ENCODE results near the gene B4GALNT1.
A peak's percentile ranks its signal among the peaks of the same experiment; 100 is the strongest.
"Not testable (repeated sequence)": the region's sequence is repeated elsewhere in the genome, so short reads cannot be mapped to it uniquely, and the experiment has no call there.

The B4GALNT1 gene

DNA sequence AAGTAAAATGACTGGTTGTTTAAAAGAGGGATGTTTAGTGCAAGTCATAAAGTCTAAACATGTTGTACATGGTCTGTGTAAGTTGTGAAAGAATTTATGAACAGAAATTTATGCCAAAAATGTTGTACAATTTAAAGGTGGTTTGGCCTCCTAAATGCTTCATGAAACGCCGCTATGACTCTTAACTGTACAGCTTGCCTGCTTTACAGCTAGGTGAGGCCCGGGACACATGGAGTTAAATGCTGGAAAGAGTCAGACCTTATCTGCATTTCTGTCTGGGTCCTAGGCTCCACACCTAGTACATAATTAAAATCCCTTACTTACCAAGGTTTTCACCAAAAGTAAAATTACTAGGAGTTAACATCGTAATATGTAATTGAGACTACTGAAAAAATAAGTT, 28.4 kb upstream of the B4GALNT1 start:
- TF ChIP-seq, protein P1, sequence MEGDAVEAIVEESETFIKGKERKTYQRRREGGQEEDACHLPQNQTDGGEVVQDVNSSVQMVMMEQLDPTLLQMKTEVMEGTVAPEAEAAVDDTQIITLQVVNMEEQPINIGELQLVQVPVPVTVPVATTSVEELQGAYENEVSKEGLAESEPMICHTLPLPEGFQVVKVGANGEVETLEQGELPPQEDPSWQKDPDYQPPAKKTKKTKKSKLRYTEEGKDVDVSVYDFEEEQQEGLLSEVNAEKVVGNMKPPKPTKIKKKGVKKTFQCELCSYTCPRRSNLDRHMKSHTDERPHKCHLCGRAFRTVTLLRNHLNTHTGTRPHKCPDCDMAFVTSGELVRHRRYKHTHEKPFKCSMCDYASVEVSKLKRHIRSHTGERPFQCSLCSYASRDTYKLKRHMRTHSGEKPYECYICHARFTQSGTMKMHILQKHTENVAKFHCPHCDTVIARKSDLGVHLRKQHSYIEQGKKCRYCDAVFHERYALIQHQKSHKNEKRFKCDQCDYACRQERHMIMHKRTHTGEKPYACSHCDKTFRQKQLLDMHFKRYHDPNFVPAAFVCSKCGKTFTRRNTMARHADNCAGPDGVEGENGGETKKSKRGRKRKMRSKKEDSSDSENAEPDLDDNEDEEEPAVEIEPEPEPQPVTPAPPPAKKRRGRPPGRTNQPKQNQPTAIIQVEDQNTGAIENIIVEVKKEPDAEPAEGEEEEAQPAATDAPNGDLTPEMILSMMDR (IDR thresholded peaks at IDR 0.05; ENCODE audit: insufficient read depth, low read depth, low read length, missing control alignments): no peak
- no peak for DNase-seq (ENCODE audit: low read depth)
- H3K4me3 ChIP-seq (ENCODE audit: low read depth, low read length): no peak overlapping the region

DNA sequence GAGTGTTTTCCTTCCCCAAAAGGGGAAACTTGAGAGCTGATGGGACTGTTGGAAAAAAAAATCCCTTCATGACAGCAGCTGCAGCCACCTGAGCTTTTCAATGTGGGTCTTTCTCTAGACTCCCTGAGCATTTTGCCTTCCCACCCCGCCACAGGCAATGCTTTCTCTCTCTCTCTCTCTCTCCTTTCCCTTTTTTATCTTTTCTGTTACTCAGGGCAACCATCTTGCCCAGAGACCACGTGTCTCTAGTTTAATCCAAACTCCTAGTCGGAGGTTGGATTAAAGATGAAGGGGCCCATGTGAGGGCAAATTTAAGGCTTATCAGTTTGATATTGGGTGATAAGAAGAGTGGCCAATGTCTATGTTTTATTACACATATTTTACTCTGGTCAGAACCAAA, 25.9 kb upstream of the B4GALNT1 start:
- no peak for DNase-seq (ENCODE audit: low read depth)
- H3K4me3 ChIP-seq (ENCODE audit: low read depth, low read length): no peak overlapping the region
- TF ChIP-seq, protein P1 (IDR thresholded peaks at IDR 0.05; ENCODE audit: insufficient read depth, low read depth, low read length, missing control alignments): no peak

DNA sequence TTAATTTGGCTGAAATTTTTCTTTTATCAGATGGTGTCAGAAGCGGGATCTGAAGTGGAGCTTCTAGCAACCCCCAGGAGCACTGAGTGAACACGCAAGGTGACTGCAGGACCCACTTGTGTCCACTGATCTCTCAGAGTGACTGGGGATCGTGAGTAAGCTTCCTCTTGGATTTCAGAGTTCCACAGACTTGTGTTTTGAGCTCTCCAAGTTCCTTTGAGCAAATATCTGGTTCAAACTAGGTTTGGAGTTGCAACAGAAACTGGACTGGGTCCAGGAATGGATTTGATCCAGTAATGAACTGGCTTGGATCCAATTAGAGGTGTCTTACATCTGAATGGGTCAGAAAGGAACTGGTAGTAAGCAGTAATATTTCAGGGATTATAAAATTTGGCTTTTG, 24.7 kb upstream of the B4GALNT1 start:
- TF ChIP-seq, protein P1 (IDR thresholded peaks at IDR 0.05; ENCODE audit: insufficient read depth, low read depth, low read length, missing control alignments): no peak
- DNase-seq (ENCODE audit: low read depth): no peak
- no peak overlapping the region for H3K4me3 ChIP-seq (ENCODE audit: low read depth, low read length)

DNA sequence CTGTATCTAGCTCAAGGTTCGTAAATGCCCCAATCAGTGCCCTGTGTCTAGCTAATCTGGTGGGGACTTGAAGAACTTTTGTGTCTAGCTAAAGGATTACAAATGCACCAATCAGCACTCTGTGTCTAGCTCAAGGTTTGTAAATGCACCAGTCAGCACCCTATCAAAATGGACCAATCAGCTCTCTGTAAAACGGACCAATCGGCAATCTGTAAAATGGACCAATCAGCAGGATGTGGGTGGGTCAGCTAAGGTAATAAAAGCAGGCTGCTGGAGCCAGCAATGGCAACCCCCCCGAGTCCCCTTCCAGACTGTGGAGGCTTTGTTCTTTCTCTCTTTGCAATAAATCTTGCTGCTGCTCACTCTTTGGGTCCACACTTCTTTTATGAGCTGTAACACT, 23.4 kb upstream of the B4GALNT1 start:
- DNase-seq (ENCODE audit: low read depth); H3K4me3 ChIP-seq (ENCODE audit: low read depth, low read length): not testable (repeated sequence)

DNA sequence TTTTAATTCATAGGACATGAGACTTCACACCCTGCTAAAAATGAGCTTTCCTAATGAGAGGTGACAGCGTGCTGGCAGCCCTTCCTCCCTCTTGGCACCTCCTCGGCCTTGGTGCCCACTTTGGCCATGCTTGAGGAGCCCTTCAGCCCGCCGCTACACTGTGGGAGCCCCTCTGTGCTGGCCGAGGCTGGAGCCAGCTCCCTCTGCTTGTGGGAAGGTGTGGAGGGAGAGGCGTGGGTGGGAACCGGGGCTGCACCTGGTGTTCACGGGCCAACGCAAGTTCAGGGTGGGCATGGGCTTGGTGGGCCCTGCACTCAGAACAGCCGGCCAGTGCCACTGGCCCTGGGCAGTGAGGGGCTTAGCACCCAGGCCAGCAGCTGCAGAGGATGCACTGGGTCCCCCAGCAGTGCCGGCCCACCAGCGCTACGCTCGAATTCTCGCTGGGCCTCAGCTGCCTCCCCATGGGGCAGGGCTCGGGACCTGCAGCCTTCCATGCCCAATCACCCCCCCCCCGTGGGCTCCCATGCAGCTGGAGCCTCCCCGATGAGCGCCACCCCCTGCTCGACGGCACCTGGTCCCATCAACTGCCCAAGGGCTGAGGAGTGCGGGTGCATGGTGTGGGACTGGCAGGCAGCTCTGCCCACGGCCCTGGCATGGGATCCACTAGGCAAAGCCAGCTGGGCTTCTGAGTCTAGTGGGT, 22.7 kb upstream of the B4GALNT1 start:
- no peak overlapping the region for H3K4me3 ChIP-seq (ENCODE audit: low read depth, low read length)
- TF ChIP-seq, protein P1 (IDR thresholded peaks at IDR 0.05; ENCODE audit: insufficient read depth, low read depth, low read length, missing control alignments): no peak
- no peak for DNase-seq (ENCODE audit: low read depth)

DNA sequence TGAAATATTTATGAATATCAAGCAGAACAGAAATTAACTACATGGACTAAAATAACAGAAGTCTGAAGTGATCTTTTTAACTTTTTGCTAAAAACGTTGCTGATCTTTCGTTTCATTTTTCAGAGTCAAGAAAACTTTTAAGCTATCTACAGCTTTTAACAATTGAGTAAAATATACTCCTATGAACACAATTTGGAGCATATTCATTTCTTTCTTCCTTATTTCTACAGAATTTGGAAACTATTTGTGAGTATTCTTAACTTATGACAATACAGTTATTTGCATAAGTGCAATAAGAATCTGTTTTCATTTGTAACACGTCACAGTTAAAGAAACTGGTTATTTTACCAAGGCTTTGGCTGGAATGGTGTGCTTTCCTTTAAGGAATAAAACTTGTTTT, 21.0 kb upstream of the B4GALNT1 start:
- TF ChIP-seq, protein P1 (IDR thresholded peaks at IDR 0.05; ENCODE audit: insufficient read depth, low read depth, low read length, missing control alignments): no peak
- H3K4me3 ChIP-seq (ENCODE audit: low read depth, low read length): no peak overlapping the region
- no peak for DNase-seq (ENCODE audit: low read depth)

DNA sequence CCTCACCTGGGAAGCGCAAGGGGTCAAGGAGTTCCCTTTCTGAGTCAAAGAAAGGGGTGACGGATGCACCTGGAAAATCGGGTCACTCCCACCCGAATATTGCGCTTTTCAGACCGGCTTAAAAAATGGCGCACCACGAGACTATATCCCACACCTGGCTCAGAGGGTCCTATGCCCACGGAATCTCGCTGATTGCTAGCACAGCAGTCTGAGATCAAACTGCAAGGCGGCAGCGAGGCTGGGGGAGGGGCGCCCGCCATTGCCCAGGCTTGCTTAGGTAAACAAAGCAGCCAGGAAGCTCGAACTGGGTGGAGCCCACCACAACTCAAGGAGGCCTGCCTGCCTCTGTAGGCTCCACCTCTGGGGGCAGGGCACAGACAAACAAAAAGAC, 13.7 kb upstream of the B4GALNT1 start:
- H3K4me3 ChIP-seq (ENCODE audit: low read depth, low read length); DNase-seq (ENCODE audit: low read depth): not testable (repeated sequence)

DNA sequence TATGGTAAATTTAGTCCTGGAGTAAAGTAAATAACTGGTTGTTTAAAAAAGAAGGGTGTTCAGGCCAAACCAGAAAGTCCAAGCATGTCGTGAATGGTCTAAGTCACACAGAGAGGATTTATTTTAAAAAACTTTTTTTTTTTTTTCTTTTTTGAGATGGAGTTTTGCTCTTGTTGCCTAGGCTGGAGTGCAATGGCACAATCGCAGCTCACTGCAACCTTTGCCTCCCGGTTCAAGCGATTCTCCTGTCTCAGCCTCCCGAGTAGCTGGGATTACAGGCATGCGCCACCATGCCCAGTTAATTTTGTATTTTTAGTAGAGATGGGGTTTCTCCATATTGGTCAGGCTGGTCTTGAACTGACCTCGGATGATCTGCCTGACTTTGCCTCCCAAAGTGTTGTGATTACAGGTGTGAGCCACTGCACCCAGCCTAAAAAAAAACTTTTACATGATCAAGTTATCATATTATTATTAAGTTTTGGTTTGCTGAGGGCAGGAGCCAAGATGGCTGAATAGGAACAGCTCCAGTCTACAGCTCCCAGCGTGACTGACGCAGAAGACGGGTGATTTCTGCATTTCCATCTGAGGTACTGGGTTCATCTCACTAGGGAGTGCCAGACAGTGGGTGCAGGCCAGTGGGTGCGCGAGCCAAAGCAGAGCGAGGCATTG, 13.1 kb upstream of the B4GALNT1 start:
- peak; percentile 27 for DNase-seq (ENCODE audit: low read depth)

More for the DNA sequence above, 13.1 kb upstream of the B4GALNT1 start:
- H3K4me3 ChIP-seq (ENCODE audit: low read depth, low read length): not testable (repeated sequence)
